Gastroesophageal sphincter (tissue), 3 donors: ENCODE results near the gene SHC2.

Source experiments
- POLR2A ChIP-seq, 2 donors: fragments of 450-650 bp; IDR thresholded peaks; one replicate each; pipeline ENCODE4 v1.6.1; 2017; ENCODE audit warnings: antibody characterized with exemption in 2 of 2, mild to moderate bottlenecking in 2 of 2, moderate library complexity in 1 of 2
- TF ChIP-seq, protein P1 (sequence below), 4 experiments: fragments of 200-600 bp in 2 of 4; fragments of 450-650 bp in 2 of 4; sonication (generic) in 1 of 4; IDR thresholded peaks; one replicate each; pipeline ENCODE4 v1.5.1; 2017 to 2019; ENCODE audit warnings: antibody characterized with exemption in 4 of 4, mild to moderate bottlenecking in 2 of 4, moderate library complexity in 2 of 4

DNA sequence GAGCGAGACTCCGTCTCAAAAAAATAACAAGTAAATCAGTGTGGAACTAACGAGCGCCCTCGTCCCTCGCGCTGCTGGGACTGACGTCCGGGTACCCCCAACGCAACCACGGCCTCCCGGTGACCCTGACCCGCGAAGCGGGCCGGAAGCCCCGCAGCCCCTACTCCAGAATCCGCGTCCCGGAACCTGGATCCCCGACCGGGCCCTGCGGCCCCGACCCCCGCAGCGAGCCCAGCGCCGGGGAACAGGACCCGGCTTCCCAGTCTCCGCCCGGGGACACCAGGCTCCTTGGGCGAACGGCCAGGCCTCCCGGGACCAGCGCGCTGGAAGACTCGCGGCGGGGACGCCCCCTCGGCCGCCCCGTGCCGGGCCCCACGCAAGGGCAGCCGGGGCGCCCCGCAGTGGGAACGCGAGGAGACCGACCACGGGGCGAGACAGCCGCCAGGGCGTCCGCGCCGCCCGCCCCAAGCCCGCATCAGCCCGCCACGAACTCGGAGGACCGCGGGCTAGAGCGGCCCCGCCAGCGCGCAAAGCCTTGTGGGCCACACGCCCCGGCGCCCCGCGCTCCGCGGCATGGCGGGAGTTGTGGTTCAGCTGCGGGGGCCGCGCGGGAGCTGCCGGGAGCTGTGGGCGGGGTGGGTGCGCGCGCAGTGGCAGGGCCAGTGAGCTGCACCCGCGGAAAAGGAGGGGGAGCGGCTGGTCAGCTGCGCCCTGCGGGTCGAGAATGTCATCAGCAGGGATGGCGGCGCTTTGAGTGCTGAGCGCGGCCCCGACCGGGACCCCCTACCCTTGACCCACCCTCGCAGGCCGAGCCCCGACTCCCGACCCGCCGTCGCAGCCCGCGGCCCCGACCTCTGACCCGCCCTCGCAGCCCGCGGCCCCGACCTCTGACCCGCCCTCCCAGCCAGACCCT lies 27.9 kb upstream of the SHC2 start:
- TF ChIP-seq POLR2A (IDR thresholded peaks at IDR 0.05), result peak; percentile 79 to 88
- TF ChIP-seq, protein P1, sequence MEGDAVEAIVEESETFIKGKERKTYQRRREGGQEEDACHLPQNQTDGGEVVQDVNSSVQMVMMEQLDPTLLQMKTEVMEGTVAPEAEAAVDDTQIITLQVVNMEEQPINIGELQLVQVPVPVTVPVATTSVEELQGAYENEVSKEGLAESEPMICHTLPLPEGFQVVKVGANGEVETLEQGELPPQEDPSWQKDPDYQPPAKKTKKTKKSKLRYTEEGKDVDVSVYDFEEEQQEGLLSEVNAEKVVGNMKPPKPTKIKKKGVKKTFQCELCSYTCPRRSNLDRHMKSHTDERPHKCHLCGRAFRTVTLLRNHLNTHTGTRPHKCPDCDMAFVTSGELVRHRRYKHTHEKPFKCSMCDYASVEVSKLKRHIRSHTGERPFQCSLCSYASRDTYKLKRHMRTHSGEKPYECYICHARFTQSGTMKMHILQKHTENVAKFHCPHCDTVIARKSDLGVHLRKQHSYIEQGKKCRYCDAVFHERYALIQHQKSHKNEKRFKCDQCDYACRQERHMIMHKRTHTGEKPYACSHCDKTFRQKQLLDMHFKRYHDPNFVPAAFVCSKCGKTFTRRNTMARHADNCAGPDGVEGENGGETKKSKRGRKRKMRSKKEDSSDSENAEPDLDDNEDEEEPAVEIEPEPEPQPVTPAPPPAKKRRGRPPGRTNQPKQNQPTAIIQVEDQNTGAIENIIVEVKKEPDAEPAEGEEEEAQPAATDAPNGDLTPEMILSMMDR (IDR thresholded peaks at IDR 0.05), result peak in 3 of 4 experiments; percentile 32 to 53 (median 39)
